Activated naive CD4-positive, alpha-beta T cell treated with anti-CD3 and anti-CD28 coated beads, Interleukin-2, amount 10 ng/mL, durations not matched to agents 7 days and 5 days (primary cell): ENCODE measurements around the gene SRPK2.
"Not testable (repeated sequence)": the region's sequence is repeated elsewhere in the genome, so short reads cannot be mapped to it uniquely, and the experiment has no call there.

Experiments used
- CTCF ChIA-PET: fragments of 350-600 bp; sonication (Branson Sonifier 250); formaldehyde crosslinking; loops from one replicate; lab custom pipeline; 2021; ENCODE audit warnings: antibody characterized with exemption; lab: Charles Lee
- DNase-seq: peaks from one replicate; pipeline ENCODE4 v3.0.0-alpha.2; 2020
- H3K27ac Mint-ChIP-seq: one replicate; pipeline ENCODE4 v1.8.0; 2021; ENCODE audit warnings: mild to moderate bottlenecking, moderate library complexity, mixed read lengths
- H3K27me3 Mint-ChIP-seq: one replicate; pipeline ENCODE4 v1.8.0; 2021; ENCODE audit warnings: mild to moderate bottlenecking, mixed read lengths
- H3K36me3 Mint-ChIP-seq: one replicate; pipeline ENCODE4 v1.8.0; 2021; ENCODE audit warnings: mixed read lengths
- H3K4me1 Mint-ChIP-seq: one replicate; pipeline ENCODE4 v1.8.0; 2021; ENCODE audit warnings: mixed read lengths
- H3K4me3 Mint-ChIP-seq: one replicate; pipeline ENCODE4 v1.8.0; 2021; ENCODE audit warnings: mild to moderate bottlenecking, moderate library complexity, mixed read lengths
- H3K9me3 Mint-ChIP-seq: one replicate; pipeline ENCODE4 v1.8.0; 2021; ENCODE audit warnings: mixed read lengths

Gene SRPK2

GRCh38 chr7:105316578-105317344 is 72.0 kb downstream of the SRPK2 start:
- Mint-ChIP-seq H3K9me3 (peaks cover under 1% of the 10 kb centered on the region), H3K4me3 (no peak overlapping the region), H3K27me3 (no peaks in the 10 kb centered on the region), H3K27ac (no peak overlapping the region), H3K4me1 (peaks cover 4% of the 10 kb centered on the region), H3K36me3 (peaks cover 5% of the 10 kb centered on the region)
- CTCF ChIA-PET: no interaction called here
- DNase-seq: no peak

- Mint-ChIP-seq H3K36me3 (no peaks in the 10 kb centered on the region), H3K9me3 (no peaks in the 10 kb centered on the region), H3K27ac (no peak overlapping the region), H3K4me1 (peaks cover 11% of the 10 kb centered on the region), H3K4me3 (no peak overlapping the region), H3K27me3 (no peaks in the 10 kb centered on the region)
- DNase-seq: no peak
- CTCF ChIA-PET: interaction anchor here (0.6 kb wide), 1 partner anchor 47 kb away, joined by 3 read pairs; no protein-coding TSS in a partner anchor
Observed at GRCh38 chr7:105315357-105315756, 73.4 kb downstream of the SRPK2 start.

GRCh38 chr7:105309235-105310169 is 79.2 kb downstream of the SRPK2 start:
- Mint-ChIP-seq H3K4me1 (peaks cover 53% of the 10 kb centered on the region), H3K27ac (no peak overlapping the region), H3K27me3 (no peaks in the 10 kb centered on the region), H3K4me3 (no peak overlapping the region), H3K36me3 (no peaks in the 10 kb centered on the region), H3K9me3 (no peaks in the 10 kb centered on the region)
- CTCF ChIA-PET: interaction anchor here (1.3 kb wide), 1 partner anchor 11 kb away, joined by 3 read pairs; no protein-coding TSS in a partner anchor
- DNase-seq: no peak

- DNase-seq: no peak
- Mint-ChIP-seq H3K4me1 (peaks cover 63% of the 10 kb centered on the region), H3K27ac (no peak overlapping the region), H3K27me3 (no peaks in the 10 kb centered on the region), H3K36me3 (peaks cover 5% of the 10 kb centered on the region), H3K4me3 (no peak overlapping the region), H3K9me3 (peaks cover 2% of the 10 kb centered on the region)
- CTCF ChIA-PET: interaction anchor here (0.8 to 1.4 kb wide), 2 partner anchors 17 to 154 kb away, joined by 3 read pairs; no protein-coding TSS in a partner anchor
Observed at GRCh38 chr7:105307163-105307672, 81.5 kb downstream of the SRPK2 start.

- Mint-ChIP-seq H3K4me1 (peaks cover 67% of the 10 kb centered on the region), H3K9me3 (peaks cover 5% of the 10 kb centered on the region), H3K27me3 (no peaks in the 10 kb centered on the region), H3K36me3 (peaks cover 7% of the 10 kb centered on the region), H3K4me3 (peak overlapping the region; percentile 30), H3K27ac (peak overlapping the region; percentile 73)
- CTCF ChIA-PET: no interaction called here
- DNase-seq: no peak
Observed at GRCh38 chr7:105306298-105306748, 82.4 kb downstream of the SRPK2 start.

GRCh38 chr7:105305633-105306032 is 83.1 kb downstream of the SRPK2 start:
- Mint-ChIP-seq H3K4me3 (no peak overlapping the region), H3K9me3 (peaks cover 6% of the 10 kb centered on the region), H3K4me1 (peaks cover 68% of the 10 kb centered on the region), H3K27ac (peak overlapping the region; percentile 73), H3K36me3 (peaks cover 11% of the 10 kb centered on the region), H3K27me3 (no peaks in the 10 kb centered on the region)
- CTCF ChIA-PET: no interaction called here
- DNase-seq: no peak

GRCh38 chr7:105304040-105304895 is 84.5 kb downstream of the SRPK2 start:
- Mint-ChIP-seq H3K27ac (no peak overlapping the region), H3K4me1 (peaks cover 71% of the 10 kb centered on the region), H3K4me3 (no peak overlapping the region), H3K27me3 (no peaks in the 10 kb centered on the region), H3K9me3 (peaks cover 10% of the 10 kb centered on the region), H3K36me3 (peaks cover 14% of the 10 kb centered on the region)
- CTCF ChIA-PET: interaction anchor here (1.0 kb wide), 1 partner anchor 9 kb away, joined by 3 read pairs; no protein-coding TSS in a partner anchor
- DNase-seq: no peak

- CTCF ChIA-PET, H3K27me3 Mint-ChIP-seq, DNase-seq: not testable (repeated sequence)
- H3K9me3 Mint-ChIP-seq: peaks cover 10% of the 10 kb centered on the region
- peaks cover 73% of the 10 kb centered on the region for H3K4me1 Mint-ChIP-seq
- peaks cover 16% of the 10 kb centered on the region for H3K36me3 Mint-ChIP-seq
- peak overlapping the region; percentile 22 for H3K4me3 Mint-ChIP-seq
- H3K27ac Mint-ChIP-seq: peak overlapping the region; percentile 86
Observed at GRCh38 chr7:105300587-105300986, 88.1 kb downstream of the SRPK2 start.

GRCh38 chr7:105298439-105298894 is 90.3 kb downstream of the SRPK2 start:
- Mint-ChIP-seq H3K27ac (peak overlapping the region; percentile 76), H3K4me3 (peak overlapping the region; percentile 16), H3K9me3 (peaks cover 8% of the 10 kb centered on the region), H3K36me3 (peaks cover 18% of the 10 kb centered on the region), H3K27me3 (no peaks in the 10 kb centered on the region), H3K4me1 (peaks cover 59% of the 10 kb centered on the region)
- DNase-seq: peak; percentile 42
- CTCF ChIA-PET: interaction anchor here (1.0 to 1.4 kb wide), 2 partner anchors 10 to 31 kb away, joined by 3 to 4 read pairs; no protein-coding TSS in a partner anchor

- DNase-seq: no peak
- no peaks in the 10 kb centered on the region for H3K27me3 Mint-ChIP-seq
- peaks cover 59% of the 10 kb centered on the region for H3K4me1 Mint-ChIP-seq
- H3K4me3 Mint-ChIP-seq: peak overlapping the region; percentile 16
- H3K27ac Mint-ChIP-seq: peak overlapping the region; percentile 76
- CTCF ChIA-PET: interaction anchor here (1.0 to 1.4 kb wide), 2 partner anchors 11 to 30 kb away, joined by 3 to 4 read pairs; no protein-coding TSS in a partner anchor
- peaks cover 18% of the 10 kb centered on the region for H3K36me3 Mint-ChIP-seq
- H3K9me3 Mint-ChIP-seq: peaks cover 8% of the 10 kb centered on the region
Observed at GRCh38 chr7:105297985-105298384, 90.7 kb downstream of the SRPK2 start.

- Mint-ChIP-seq H3K4me1 (peaks cover 59% of the 10 kb centered on the region), H3K36me3 (peaks cover 13% of the 10 kb centered on the region), H3K27me3 (no peaks in the 10 kb centered on the region), H3K27ac (no peak overlapping the region), H3K4me3 (no peak overlapping the region), H3K9me3 (peaks cover 8% of the 10 kb centered on the region)
- CTCF ChIA-PET: interaction anchor here (1.0 kb wide), 1 partner anchor 30 kb away, joined by 4 read pairs; no protein-coding TSS in a partner anchor
- no peak for DNase-seq
Observed at GRCh38 chr7:105297309-105297708, 91.4 kb downstream of the SRPK2 start.

- DNase-seq: no peak
- Mint-ChIP-seq H3K27me3 (no peaks in the 10 kb centered on the region), H3K27ac (no peak overlapping the region), H3K9me3 (peaks cover 6% of the 10 kb centered on the region), H3K36me3 (peaks cover 11% of the 10 kb centered on the region), H3K4me1 (peaks cover 54% of the 10 kb centered on the region), H3K4me3 (no peak overlapping the region)
- CTCF ChIA-PET: no interaction called here
Observed at GRCh38 chr7:105296491-105296890, 92.2 kb downstream of the SRPK2 start.
